Parathyroid adenoma (tissue), 2 donors: ENCODE results near the gene FBN2.
"Not testable (repeated sequence)": the region's sequence is repeated elsewhere in the genome, so short reads cannot be mapped to it uniquely, and the experiment has no call there.

Source experiments
- H2AFZ ChIP-seq: fragments of 300-600 bp; sonication (generic); one replicate; pipeline ENCODE4 v1.7.0; 2017; ENCODE audit warnings: antibody characterized with exemption, mild to moderate bottlenecking
- H3K27ac ChIP-seq: fragments of 300-600 bp; sonication (generic); one replicate; pipeline ENCODE4 v1.7.0; 2017
- H3K27me3 ChIP-seq: fragments of 300-600 bp; sonication (generic); one replicate; pipeline ENCODE4 v1.7.0; 2017; ENCODE audit warnings: low read length; ENCODE audit not compliant: control insufficient read depth, insufficient read depth
- H3K36me3 ChIP-seq: fragments of 300-600 bp; sonication (generic); one replicate; pipeline ENCODE4 v1.7.0; 2017; ENCODE audit warnings: low read length; ENCODE audit not compliant: control insufficient read depth, insufficient read depth
- H3K4me1 ChIP-seq: fragments of 300-600 bp; sonication (generic); one replicate; pipeline ENCODE4 v1.7.0; 2017; ENCODE audit warnings: control low read depth
- H3K4me2 ChIP-seq: fragments of 300-600 bp; sonication (generic); one replicate; pipeline ENCODE4 v1.7.0; 2017; ENCODE audit warnings: low read length
- H3K4me3 ChIP-seq: fragments of 300-600 bp; sonication (generic); one replicate; pipeline ENCODE4 v1.7.0; 2017; ENCODE audit warnings: low read depth, low read length
- H3K79me2 ChIP-seq: fragments of 300-600 bp; sonication (generic); one replicate; pipeline ENCODE4 v1.7.0; 2017; ENCODE audit warnings: control low read depth
- H3K9ac ChIP-seq: fragments of 300-600 bp; sonication (generic); one replicate; pipeline ENCODE4 v1.7.0; 2017; ENCODE audit warnings: mild to moderate bottlenecking
- H3K9me3 ChIP-seq: fragments of 300-600 bp; sonication (generic); one replicate; pipeline ENCODE4 v1.7.0; 2017; ENCODE audit warnings: low read length; ENCODE audit not compliant: control insufficient read depth
- TF ChIP-seq, protein P1 (sequence below): fragments of 300-600 bp; sonication (generic); IDR thresholded peaks from one replicate; pipeline ENCODE4 v1.7.0; 2017; ENCODE audit warnings: antibody characterized with exemption, mild to moderate bottlenecking
- donor health status: primary hyperparathyroidism.

The FBN2 gene

GRCh38 chr5:128402506-128402905, 135.5 kb downstream of the FBN2 start:
- H2AFZ ChIP-seq = no peak overlapping the region
- H3K4me1 ChIP-seq = no peaks in the 10 kb centered on the region
- H3K9ac ChIP-seq = no peak overlapping the region
- no peak overlapping the region for H3K4me2 ChIP-seq
- no peaks in the 10 kb centered on the region for H3K79me2 ChIP-seq
- H3K27me3 ChIP-seq = no peaks in the 10 kb centered on the region
- TF ChIP-seq, protein P1, sequence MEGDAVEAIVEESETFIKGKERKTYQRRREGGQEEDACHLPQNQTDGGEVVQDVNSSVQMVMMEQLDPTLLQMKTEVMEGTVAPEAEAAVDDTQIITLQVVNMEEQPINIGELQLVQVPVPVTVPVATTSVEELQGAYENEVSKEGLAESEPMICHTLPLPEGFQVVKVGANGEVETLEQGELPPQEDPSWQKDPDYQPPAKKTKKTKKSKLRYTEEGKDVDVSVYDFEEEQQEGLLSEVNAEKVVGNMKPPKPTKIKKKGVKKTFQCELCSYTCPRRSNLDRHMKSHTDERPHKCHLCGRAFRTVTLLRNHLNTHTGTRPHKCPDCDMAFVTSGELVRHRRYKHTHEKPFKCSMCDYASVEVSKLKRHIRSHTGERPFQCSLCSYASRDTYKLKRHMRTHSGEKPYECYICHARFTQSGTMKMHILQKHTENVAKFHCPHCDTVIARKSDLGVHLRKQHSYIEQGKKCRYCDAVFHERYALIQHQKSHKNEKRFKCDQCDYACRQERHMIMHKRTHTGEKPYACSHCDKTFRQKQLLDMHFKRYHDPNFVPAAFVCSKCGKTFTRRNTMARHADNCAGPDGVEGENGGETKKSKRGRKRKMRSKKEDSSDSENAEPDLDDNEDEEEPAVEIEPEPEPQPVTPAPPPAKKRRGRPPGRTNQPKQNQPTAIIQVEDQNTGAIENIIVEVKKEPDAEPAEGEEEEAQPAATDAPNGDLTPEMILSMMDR = no peak
- H3K27ac ChIP-seq = no peak overlapping the region
- no peaks in the 10 kb centered on the region for H3K36me3 ChIP-seq
- H3K4me3 ChIP-seq = no peak overlapping the region
- no peaks in the 10 kb centered on the region for H3K9me3 ChIP-seq

DNA sequence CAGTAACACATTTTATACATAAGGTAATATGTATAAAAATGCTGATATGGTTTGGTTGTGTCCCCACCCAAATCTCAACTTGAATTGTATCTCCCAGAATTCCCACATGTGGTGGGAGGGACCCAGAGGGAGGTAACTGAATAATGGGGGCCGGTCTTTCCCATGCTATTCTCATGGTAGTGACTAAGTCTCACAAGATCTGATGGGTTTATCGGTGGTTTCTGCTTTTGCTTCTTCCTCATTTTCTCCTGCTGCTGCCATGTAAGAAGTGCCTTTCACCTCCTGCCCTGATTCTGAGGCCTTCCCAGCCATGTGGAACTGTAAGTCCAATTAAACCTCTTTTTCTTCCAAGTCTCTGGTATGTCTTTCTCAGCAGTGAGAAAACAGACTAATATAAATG, 137.3 kb downstream of the FBN2 start:
- not testable (repeated sequence) for H3K4me3 ChIP-seq, H3K27ac ChIP-seq, H3K9me3 ChIP-seq, H3K27me3 ChIP-seq, H3K79me2 ChIP-seq, H3K36me3 ChIP-seq, H2AFZ ChIP-seq, H3K4me1 ChIP-seq, H3K9ac ChIP-seq, H3K4me2 ChIP-seq

GRCh38 chr5:128399111-128399510, 138.9 kb downstream of the FBN2 start:
- Histone ChIP-seq H3K27me3 (no peaks in the 10 kb centered on the region), H3K27ac (no peak overlapping the region), H3K36me3 (no peaks in the 10 kb centered on the region), H3K4me2 (no peak overlapping the region), H3K79me2 (no peaks in the 10 kb centered on the region), H3K9ac (no peak overlapping the region), H2AFZ (no peak overlapping the region), H3K4me1 (no peaks in the 10 kb centered on the region), H3K4me3 (no peak overlapping the region), H3K9me3 (no peaks in the 10 kb centered on the region)
- TF ChIP-seq, protein P1 = no peak

DNA sequence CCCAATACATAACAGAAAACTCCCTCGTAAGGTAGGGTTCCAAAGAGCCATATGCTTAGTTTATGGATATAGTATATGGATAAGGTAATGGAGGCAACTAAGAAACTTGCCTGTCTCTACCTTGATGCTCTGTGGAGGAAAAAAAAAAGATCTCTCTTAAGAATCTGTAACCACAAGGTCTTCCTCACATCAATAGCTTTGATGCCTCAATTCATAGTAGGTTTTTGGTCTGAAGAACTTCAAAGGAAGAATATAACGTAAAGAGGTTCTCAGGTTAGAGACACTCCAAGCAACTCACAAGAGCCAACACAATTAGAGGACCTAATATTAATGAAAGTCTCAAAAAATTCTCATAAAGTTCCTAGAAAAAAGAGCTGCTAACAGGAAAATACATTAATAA, 140.2 kb downstream of the FBN2 start:
- Histone ChIP-seq H3K4me1 (no peaks in the 10 kb centered on the region), H3K27ac (no peak overlapping the region), H3K4me2 (no peak overlapping the region), H2AFZ (no peak overlapping the region), H3K27me3 (no peaks in the 10 kb centered on the region), H3K9me3 (no peaks in the 10 kb centered on the region), H3K9ac (no peak overlapping the region), H3K79me2 (no peaks in the 10 kb centered on the region), H3K36me3 (no peaks in the 10 kb centered on the region), H3K4me3 (no peak overlapping the region)
- TF ChIP-seq, protein P1 = no peak

DNA sequence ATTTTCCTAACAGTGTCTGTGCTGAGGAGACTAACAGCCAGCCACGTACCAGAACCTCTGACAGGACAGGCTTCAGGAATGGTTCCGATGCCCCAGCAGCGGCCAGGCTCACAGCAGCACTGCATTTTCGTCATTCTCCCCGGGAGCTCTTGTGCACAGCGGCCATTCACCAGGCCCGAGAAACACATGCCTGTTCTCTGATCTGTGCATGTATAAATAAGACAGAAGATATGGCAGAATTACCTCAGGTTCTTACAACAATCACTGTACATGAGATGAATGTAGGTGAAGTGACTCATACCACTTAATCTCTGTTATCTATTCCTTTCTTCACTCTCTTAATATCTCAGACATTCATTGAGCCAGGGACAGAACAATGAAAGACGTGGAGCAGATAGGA, 143.0 kb downstream of the FBN2 start:
- H3K4me3 ChIP-seq = no peak overlapping the region
- no peaks in the 10 kb centered on the region for H3K27me3 ChIP-seq
- H3K9me3 ChIP-seq = no peaks in the 10 kb centered on the region
- no peaks in the 10 kb centered on the region for H3K36me3 ChIP-seq
- no peak overlapping the region for H3K27ac ChIP-seq
- H3K9ac ChIP-seq = no peak overlapping the region
- H2AFZ ChIP-seq = no peak overlapping the region
- TF ChIP-seq, protein P1 = no peak
- no peaks in the 10 kb centered on the region for H3K4me1 ChIP-seq
- no peaks in the 10 kb centered on the region for H3K79me2 ChIP-seq
- no peak overlapping the region for H3K4me2 ChIP-seq
